ENCODE results near the gene FLOT1.
A peak's percentile ranks its signal among the peaks of the same experiment; 100 is the strongest.
"Not testable (repeated sequence)": the region's sequence is repeated elsewhere in the genome, so short reads cannot be mapped to it uniquely, and the experiment has no call there.

FLOT1 gene

GRCh38 chr6:30767158-30767943, 24.9 kb upstream of the FLOT1 start:
- no peak for DNase-seq (ENCODE audit: low read depth in 2 of 2)

GRCh38 chr6:30766461-30767157, 24.1 kb upstream of the FLOT1 start:
- DNase-seq (ENCODE audit: low read depth in 2 of 2), result no peak

- not testable (repeated sequence) for DNase-seq (ENCODE audit: low read depth in 2 of 2)
Observed at GRCh38 chr6:30765495-30765894, 23.0 kb upstream of the FLOT1 start.

GRCh38 chr6:30764490-30765043, 22.1 kb upstream of the FLOT1 start:
- DNase-seq (ENCODE audit: low read depth in 2 of 2), result not testable (repeated sequence)

GRCh38 chr6:30763618-30764489, 21.4 kb upstream of the FLOT1 start:
- DNase-seq (ENCODE audit: low read depth in 2 of 2), result no peak

DNA sequence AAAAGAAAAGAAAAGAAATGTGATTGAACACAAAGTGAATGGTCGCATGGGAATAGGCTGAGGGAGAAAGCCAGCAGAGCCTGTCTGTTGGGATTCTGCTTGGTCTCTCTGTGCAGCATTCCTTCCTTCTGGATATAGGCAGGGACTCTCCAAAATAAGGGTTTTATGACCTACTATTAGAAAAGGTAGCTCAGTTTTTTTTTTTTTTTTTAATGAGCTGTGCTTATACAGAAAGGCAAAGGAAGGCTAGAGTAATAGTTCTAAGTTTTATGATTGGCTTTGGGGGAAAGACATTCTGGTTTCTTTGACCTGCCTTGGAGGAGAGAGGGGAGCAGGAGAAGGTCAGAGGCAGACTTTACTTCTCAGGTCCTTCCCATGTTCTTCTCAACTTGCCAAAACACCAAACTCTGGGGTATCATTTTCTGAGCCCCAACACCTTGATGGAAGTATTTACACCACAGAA, 20.7 kb upstream of the FLOT1 start:
- DNase-seq (ENCODE audit: low read depth in 2 of 2), result no peak

DNA sequence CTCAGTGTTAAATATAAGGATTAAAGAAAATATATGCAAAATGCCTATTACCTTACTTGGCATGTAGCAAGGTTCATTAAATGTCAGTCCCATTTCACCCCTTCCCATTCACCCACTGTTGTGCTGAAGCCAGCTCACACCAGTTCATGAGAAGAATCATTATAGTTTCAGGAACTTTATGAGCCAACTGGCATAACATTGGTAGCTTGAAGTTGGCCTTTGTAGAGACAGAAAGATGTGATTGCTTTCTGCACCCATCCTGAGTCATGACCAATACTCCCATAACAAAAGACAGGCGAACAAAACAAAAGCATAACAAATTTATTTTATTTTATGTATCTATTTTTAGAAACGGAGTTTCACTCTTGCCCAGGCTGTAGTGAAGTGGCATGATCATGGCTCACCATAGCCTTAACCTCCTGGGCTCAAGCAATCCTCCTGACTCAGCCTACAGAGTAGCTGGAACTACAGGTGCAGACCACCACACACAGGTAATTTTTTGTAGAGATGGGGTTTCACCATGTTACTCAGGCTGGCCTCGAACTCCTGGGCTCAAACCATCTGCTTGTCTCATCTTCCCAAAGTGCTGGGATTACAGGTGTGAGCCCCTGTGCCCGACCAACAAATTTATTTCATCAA, 19.4 kb upstream of the FLOT1 start:
- no peak for DNase-seq (ENCODE audit: low read depth in 2 of 2)

GRCh38 chr6:30760549-30760948, 18.1 kb upstream of the FLOT1 start:
- no peak for DNase-seq (ENCODE audit: low read depth in 2 of 2)

DNA sequence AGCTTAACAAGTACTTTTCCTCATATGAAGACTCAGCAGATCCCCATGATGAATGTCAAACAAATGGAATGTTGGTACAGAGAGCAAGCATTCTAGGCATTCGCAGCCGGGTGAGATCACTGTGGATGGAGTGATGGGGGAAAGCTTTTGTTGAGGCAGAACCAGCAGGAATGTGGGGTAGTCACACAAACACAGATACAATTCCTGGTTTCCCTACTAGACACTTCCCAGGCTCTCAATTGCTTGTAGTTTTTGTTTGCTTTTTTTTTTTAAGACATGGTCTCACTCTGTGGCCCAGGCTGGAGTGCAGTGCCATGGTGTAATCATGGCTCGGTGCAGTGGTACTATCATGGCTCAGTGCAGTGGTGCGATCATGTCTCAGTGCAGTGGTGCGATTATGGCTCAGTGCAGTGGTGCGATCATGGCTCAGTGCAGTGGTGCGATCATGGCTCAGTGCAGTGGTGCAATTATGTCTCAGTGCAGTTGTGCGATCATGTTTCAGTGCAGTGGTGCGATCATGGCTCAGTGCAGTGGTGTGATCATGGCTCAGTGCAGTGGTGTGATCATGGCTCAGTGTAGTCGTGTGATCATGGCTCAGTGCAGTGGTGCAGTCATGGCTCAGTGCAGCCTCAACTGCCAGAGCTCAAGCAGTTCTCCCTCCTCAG, 17.2 kb upstream of the FLOT1 start:
- peak; percentile 88 to 89 for DNase-seq (ENCODE audit: low read depth in 2 of 2)

DNA sequence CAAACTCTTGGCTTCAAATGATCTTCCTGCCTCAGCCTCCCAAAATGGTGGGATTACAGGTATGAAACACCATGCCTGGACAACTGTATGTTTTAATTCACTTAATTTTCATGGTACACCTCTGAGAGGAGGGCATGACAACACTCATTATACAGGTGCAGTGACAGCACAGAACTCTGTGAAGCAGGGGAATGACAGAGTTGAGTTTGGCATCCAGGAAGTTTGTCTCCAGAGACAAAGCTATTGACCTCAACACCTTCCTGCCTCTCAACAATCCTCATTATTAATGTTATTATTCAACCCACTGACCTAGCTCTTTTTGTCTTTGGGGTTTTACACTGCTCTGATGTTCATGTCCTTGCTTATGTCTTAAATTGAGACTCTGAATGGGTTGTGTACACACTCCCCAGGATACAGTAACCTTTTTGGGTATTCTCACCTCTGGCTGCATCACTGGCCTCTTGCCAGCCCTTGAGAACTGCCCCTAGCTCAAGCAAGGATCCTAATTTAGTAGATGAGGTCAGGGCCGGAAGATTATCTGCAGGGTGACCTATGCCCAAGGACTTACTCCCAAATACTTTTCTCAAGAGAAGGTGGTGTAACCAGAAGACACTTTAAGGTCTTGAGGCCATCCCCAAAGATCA, 14.9 kb upstream of the FLOT1 start:
- DNase-seq (ENCODE audit: low read depth in 2 of 2), result no peak

GRCh38 chr6:30756405-30757003, 14.0 kb upstream of the FLOT1 start:
- DNase-seq (ENCODE audit: low read depth in 2 of 2), result not testable (repeated sequence)

DNA sequence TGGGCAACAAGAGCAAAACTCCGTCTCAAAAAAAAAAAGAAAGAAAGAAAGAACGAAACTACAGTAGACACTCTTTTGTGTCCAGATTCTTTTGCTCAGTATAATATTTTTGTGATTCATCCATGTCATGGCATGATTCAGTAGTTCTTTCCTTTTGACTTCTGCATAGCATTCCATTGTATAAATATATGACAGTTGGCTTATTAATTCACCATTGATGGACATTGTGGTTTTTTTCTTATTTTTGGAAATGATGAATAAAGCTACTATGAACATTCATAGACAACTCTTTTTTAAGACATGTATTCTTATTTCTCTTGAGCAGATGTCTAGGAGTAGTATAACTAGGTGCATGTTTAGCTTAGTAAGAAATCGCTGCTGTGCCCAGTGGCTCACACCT, 12.1 kb upstream of the FLOT1 start:
- no peak for DNase-seq (ENCODE audit: low read depth in 2 of 2)

- peak; percentile 99 for DNase-seq (ENCODE audit: low read depth in 2 of 2)
Observed at GRCh38 chr6:30752157-30752927, 9.9 kb upstream of the FLOT1 start.

- DNase-seq (ENCODE audit: low read depth in 2 of 2), result no peak
Observed at GRCh38 chr6:30750379-30750668, 7.8 kb upstream of the FLOT1 start.

DNA sequence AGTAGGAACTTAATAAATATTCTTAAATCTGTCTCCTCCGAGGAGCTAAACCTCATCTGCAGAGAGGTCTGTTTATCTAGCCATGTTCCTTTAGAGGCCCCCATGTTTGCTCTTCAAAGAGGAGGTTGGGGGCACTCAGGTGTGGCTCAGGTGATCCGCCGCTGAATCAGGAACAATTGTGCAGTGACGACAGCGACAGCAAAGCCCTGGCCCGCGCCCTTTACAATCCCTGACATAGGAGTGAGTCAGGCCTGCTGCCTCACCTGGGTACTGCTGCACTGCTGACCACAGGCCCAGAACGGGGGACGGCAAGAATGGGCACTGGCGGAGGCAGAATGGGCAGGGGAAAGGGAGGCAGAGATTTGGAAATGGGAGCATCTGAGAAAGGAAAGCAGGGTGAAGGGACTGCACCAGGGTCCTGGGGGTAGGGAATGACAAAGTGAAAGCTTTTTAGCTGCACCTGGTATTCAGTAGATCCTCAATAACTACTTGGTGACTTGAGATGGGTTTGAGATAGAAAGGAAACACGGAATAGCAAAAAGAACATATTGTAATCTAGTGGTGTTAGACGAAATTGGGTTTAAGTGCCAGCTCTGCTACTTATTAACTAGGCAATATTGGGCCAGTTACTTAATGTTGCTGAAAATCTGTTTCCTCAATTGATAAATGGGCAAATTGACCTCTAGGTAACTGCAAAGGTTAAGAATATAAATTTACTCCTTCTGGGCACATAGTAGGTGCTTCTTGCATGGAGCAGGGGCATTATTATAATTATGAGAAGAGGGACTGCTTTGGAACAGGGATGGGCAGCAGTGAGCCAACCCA, 7.3 kb upstream of the FLOT1 start:
- DNase-seq (ENCODE audit: low read depth in 2 of 2), result no peak

DNA sequence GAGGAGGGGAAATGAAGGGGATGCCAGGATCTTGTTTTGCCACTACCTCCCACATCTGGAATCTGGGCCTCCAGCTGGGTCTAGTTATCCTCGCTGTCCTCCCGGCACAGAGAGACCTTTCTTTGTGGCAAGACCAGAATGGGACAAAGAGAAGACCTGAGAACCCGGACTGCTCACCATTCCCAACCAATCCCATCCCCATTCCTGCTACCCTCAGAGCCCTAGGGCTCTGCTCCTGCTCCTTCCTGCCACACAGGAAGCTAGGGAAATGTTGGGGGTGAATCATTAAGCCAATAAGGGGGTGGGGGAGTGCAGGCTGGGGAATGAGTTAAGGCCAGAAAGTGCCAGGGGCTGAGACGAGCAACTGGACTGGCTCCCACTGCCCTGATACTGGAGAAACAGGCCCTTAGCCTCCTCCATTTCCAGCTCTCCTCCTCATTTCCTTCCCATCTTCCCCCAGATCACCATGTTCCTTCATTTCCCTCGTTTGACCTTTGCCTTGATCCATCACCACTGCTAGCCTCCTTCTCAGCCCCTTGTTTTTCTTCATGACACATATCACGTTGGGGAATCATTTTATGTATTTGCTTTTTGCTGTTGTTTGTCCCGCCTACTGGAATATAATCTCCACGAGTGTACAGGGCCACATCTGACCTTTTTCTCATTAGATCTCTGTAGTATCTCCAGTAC, 6.5 kb upstream of the FLOT1 start:
- DNase-seq (ENCODE audit: low read depth in 2 of 2), result no peak

- DNase-seq (ENCODE audit: low read depth in 2 of 2), result no peak
Observed at GRCh38 chr6:30747902-30748769, 5.6 kb upstream of the FLOT1 start.
